Thoracic aorta (tissue), 2 donors: ENCODE data around the gene PARD3. TPM values are rescaled to one million over a fixed set of nuclear protein-coding genes. Genes with fewer than 3 reads are reported as not detected.
"Not testable (repeated sequence)": the region's sequence is repeated elsewhere in the genome, so short reads cannot be mapped to it uniquely, and the experiment has no call there.

ENCODE experiments used
- ATAC-seq: fragments of 150-250 bp; one replicate; pipeline ENCODE4 v1.8.0; 2017; ENCODE audit warnings: low read depth; ENCODE audit not compliant: insufficient number of reproducible peaks, low FRiP score
- DNase-seq: peaks from one replicate; pipeline ENCODE4 v3.0.0-alpha.2; 2020; ENCODE audit warnings: low spot score
- H3K27ac ChIP-seq, 2 donors: fragments of 200-600 bp; sonication (generic); 1 replicate in 1 of 2; 2 replicates in 1 of 2; pipeline ENCODE4 v1.5.1; 2016; ENCODE audit warnings: mild to moderate bottlenecking in 2 of 2, moderate library complexity in 2 of 2
- H3K27me3 ChIP-seq: fragments of 200-600 bp; sonication (generic); replicated peaks from 2 replicates; pipeline ENCODE4 v1.6.0; 2016; ENCODE audit warnings: mild to moderate bottlenecking; ENCODE audit not compliant: insufficient read depth
- H3K36me3 ChIP-seq: fragments of 200-600 bp; sonication (generic); one replicate; pipeline ENCODE4 v1.5.1; 2016
- H3K4me1 ChIP-seq, 2 donors: fragments of 200-600 bp; sonication (generic); 1 replicate in 1 of 2; 2 replicates in 1 of 2; pipeline versions ENCODE4 v1.5.1 to v1.6.0; 2016; ENCODE audit warnings: low read depth in 2 of 2, mild to moderate bottlenecking in 1 of 2; ENCODE audit not compliant: control insufficient read depth in 1 of 2
- H3K4me3 ChIP-seq: fragments of 200-600 bp; sonication (generic); 2 replicates; pipeline ENCODE4 v1.5.1; 2016; ENCODE audit warnings: mild to moderate bottlenecking
- H3K9me3 ChIP-seq: fragments of 200-600 bp; sonication (generic); 2 replicates; pipeline ENCODE4 v1.5.1; 2016
- CTCF ChIP-seq: fragments of 200-600 bp; sonication (generic); IDR thresholded peaks from one replicate; pipeline ENCODE4 v1.5.1; 2019; ENCODE audit warnings: antibody characterized with exemption
- total RNA-seq, 2 donors: library from RNA; depleted of rRNA; stranded (reverse); fragments of >200 nt; gene quantifications; one replicate each; pipeline versions ENCODE4 v1.1.0 to v1.2.3, GENCODE V29; 2016

The PARD3 gene
- total RNA-seq, 2 donors from 2014 or later = 16.7 to 34.5 TPM

GRCh38 chr10:34075254-34075926 is 739.7 kb downstream of the PARD3 start:
- Histone ChIP-seq H3K27me3 (no peaks in the 10 kb centered on the region), H3K27ac (no peak overlapping the region), H3K4me3 (no peak overlapping the region), H3K36me3 (no peaks in the 10 kb centered on the region), H3K9me3 (no peaks in the 10 kb centered on the region), H3K4me1 (peaks cover 7 to 32% of the 10 kb centered on the region in 2 donors)
- TF ChIP-seq CTCF = no peak
- no peak for DNase-seq
- ATAC-seq = no peak

DNA sequence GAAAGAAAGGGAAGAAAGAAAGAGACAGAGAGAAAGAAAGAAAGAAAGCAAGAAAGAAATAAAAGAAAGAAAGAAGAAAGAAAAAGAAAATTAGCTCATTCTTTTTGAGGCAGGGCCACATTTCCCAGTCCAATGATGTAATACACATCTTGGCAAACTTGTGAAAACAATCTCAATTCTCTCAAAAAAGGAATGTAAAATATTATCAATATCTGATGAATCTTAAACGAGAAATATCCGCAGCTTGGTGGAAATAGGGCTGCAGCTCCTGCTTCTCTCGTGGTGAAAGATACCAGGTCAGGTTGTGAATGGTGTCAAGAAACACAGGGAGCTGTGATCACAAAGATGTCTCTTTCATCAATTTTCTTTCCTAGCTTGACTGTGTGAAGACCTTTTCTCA is 741.0 kb downstream of the PARD3 start:
- H3K4me1 ChIP-seq = peaks cover 5 to 25% of the 10 kb centered on the region in 2 donors
- no peak overlapping the region for H3K27ac ChIP-seq
- no peak for TF ChIP-seq CTCF
- H3K4me3 ChIP-seq = no peak overlapping the region
- no peaks in the 10 kb centered on the region for H3K36me3 ChIP-seq
- no peaks in the 10 kb centered on the region for H3K27me3 ChIP-seq
- no peak for ATAC-seq
- no peaks in the 10 kb centered on the region for H3K9me3 ChIP-seq
- DNase-seq = no peak

DNA sequence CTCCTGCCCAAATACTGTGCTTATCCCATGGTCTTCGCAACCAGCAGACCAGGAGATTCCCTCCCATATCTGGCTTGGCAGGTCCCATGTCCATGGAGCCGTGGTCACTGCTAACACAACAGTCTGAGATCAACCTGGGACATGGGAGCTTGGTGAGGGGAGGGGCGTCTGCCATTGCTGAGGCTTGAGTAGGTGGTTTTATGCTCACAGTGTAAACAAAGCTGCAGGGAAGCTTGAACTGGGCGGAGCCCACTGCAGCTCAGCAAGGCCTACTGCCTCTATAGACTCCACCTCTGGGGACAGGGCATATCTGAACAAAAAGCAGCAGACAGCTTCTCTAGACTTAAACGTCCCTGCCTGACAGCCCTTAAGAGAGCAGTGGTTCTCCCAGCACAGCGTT is 747.4 kb downstream of the PARD3 start:
- H3K4me3 ChIP-seq, H3K36me3 ChIP-seq, DNase-seq, H3K4me1 ChIP-seq, ATAC-seq, H3K27ac ChIP-seq, H3K27me3 ChIP-seq: not testable (repeated sequence)
- peaks cover 17% of the 10 kb centered on the region for H3K9me3 ChIP-seq

- Histone ChIP-seq H3K4me3 (no peak overlapping the region), H3K36me3 (no peaks in the 10 kb centered on the region), H3K27me3 (no peaks in the 10 kb centered on the region), H3K9me3 (peaks cover 20% of the 10 kb centered on the region), H3K4me1 (no peaks in the 10 kb centered on the region), H3K27ac (no peak overlapping the region)
- DNase-seq = no peak
- ATAC-seq = no peak
- TF ChIP-seq CTCF = no peak
Observed at GRCh38 chr10:34063592-34063991, 751.5 kb downstream of the PARD3 start.

GRCh38 chr10:34061841-34062240 is 753.3 kb downstream of the PARD3 start:
- Histone ChIP-seq H3K27ac (no peak overlapping the region), H3K9me3 (peaks cover 20% of the 10 kb centered on the region), H3K4me3 (no peak overlapping the region), H3K4me1 (no peaks in the 10 kb centered on the region), H3K27me3 (no peaks in the 10 kb centered on the region), H3K36me3 (no peaks in the 10 kb centered on the region)
- ATAC-seq (no peak), DNase-seq (no peak)
- no peak for TF ChIP-seq CTCF
